Fibroblast of lung (primary cell): ENCODE results near the gene PILRB. TPM values are rescaled to one million over a fixed set of nuclear protein-coding genes. Genes with fewer than 3 reads are reported as not detected.
A peak's percentile ranks its signal among the peaks of the same experiment; 100 is the strongest.
"Not testable (repeated sequence)": the region's sequence is repeated elsewhere in the genome, so short reads cannot be mapped to it uniquely, and the experiment has no call there.

Experiments used
- DNase-seq, 2 donors: peaks; one replicate each; pipeline versions ENCODE4 v3.0.0 to v3.0.0-alpha.2; 2010; ENCODE audit warnings: low read depth in 2 of 2
- H2AFZ ChIP-seq: 2 replicates; pipeline ENCODE4 v1.5.1; 2012; ENCODE audit warnings: low read length, control low read depth, inconsistent platforms
- H3K27ac ChIP-seq: 2 replicates; pipeline ENCODE4 v1.5.1; 2011; ENCODE audit warnings: low read length, control low read depth; ENCODE audit not compliant: insufficient read depth
- H3K27me3 ChIP-seq: 2 replicates; pipeline ENCODE4 v1.5.1; 2011; ENCODE audit warnings: mild to moderate bottlenecking, low read length; ENCODE audit not compliant: control insufficient read depth, insufficient read depth
- H3K36me3 ChIP-seq: 2 replicates; pipeline ENCODE4 v1.5.1; 2011; ENCODE audit warnings: low read length; ENCODE audit not compliant: control insufficient read depth, insufficient read depth
- H3K4me1 ChIP-seq: 2 replicates; pipeline ENCODE4 v1.5.1; 2011; ENCODE audit warnings: low read length; ENCODE audit not compliant: control insufficient read depth, insufficient read depth; ENCODE audit errors: extremely low read depth
- H3K4me2 ChIP-seq: 2 replicates; pipeline ENCODE4 v1.5.1; 2011; ENCODE audit warnings: low read length, control low read depth; ENCODE audit not compliant: insufficient read depth; ENCODE audit errors: extremely low read depth
- H3K4me3 ChIP-seq, 4 experiments: fragments of 200-600 bp in 1 of 4; sonication (generic) in 1 of 4; replicated peaks in 1 of 4; 2 replicates each; pipeline ENCODE4 v1.5.1; 2011 to 2016; ENCODE audit warnings: low read length in 4 of 4, low read depth in 3 of 4, mild to moderate bottlenecking in 3 of 4, control low read depth in 2 of 4, inconsistent platforms in 1 of 4, mixed read lengths in 1 of 4; ENCODE audit not compliant: insufficient read depth in 1 of 4; ENCODE audit errors: control extremely low read depth in 1 of 4
- H3K79me2 ChIP-seq: 2 replicates; pipeline ENCODE4 v1.5.1; 2012; ENCODE audit warnings: mild to moderate bottlenecking, low read length, inconsistent platforms; ENCODE audit not compliant: control insufficient read depth, insufficient read depth
- H3K9ac ChIP-seq: 2 replicates; pipeline ENCODE4 v1.5.1; 2011; ENCODE audit warnings: mild to moderate bottlenecking, low read length, control low read depth; ENCODE audit not compliant: insufficient read depth
- H3K9me3 ChIP-seq: 2 replicates; pipeline ENCODE4 v1.5.1; 2012; ENCODE audit warnings: low read depth, low read length; ENCODE audit not compliant: control insufficient read depth, insufficient read depth
- H4K20me1 ChIP-seq: 2 replicates; pipeline ENCODE4 v1.5.1; 2011; ENCODE audit warnings: low read length; ENCODE audit not compliant: control insufficient read depth, insufficient read depth; ENCODE audit errors: extremely low read depth
- CTCF ChIP-seq, 2 donors: IDR thresholded peaks in 1 of 2; conservative IDR thresholded peaks in 1 of 2; 1 replicate in 1 of 2; 2 replicates in 1 of 2; pipeline ENCODE4 v1.5.1; 2011 to 2012; ENCODE audit warnings: low read length in 2 of 2, control low read depth in 1 of 2, inconsistent platforms in 1 of 2, low read depth in 1 of 2, mild to moderate bottlenecking in 1 of 2
- EZH2 ChIP-seq: IDR thresholded peaks from 2 replicates; pipeline ENCODE4 v1.5.1; 2012; ENCODE audit warnings: low read length, control low read depth, mild to moderate bottlenecking; ENCODE audit errors: missing control alignments
- polyA plus RNA-seq, 2 donors: library from polyadenylated mRNA; depleted of rRNA in 1 of 2; stranded (reverse) in 1 of 2; unstranded in 1 of 2; fragments of >200 nt; gene quantifications; 2 replicates each; pipeline ENCODE4 v1.2.1, GENCODE V29; 2011 to 2012; ENCODE audit warnings: missing spikeins in 1 of 2
- total RNA-seq: library from RNA; depleted of rRNA; stranded (reverse); fragments of >200 nt; gene quantifications from 2 replicates; pipeline ENCODE4 v1.2.1, GENCODE V29; 2014

PILRB gene
- total and polyA plus RNA-seq, 2 donors (not counting 1 experiment from before 2014, with no cell fraction given), result 4.3 to 6.5 TPM

GRCh38 chr7:100372256-100372655 is 14.3 kb downstream of the PILRB start:
- Histone ChIP-seq H3K27me3 (no peaks in the 10 kb centered on the region), H4K20me1 (no peaks in the 10 kb centered on the region), H3K4me1 (no peaks in the 10 kb centered on the region), H3K4me2 (no peak overlapping the region), H3K9ac (no peak overlapping the region), H2AFZ (peak overlapping the region; percentile 23), H3K4me3 (no peak overlapping the region), H3K36me3 (peaks cover 2% of the 10 kb centered on the region), H3K9me3 (no peaks in the 10 kb centered on the region), H3K79me2 (no peaks in the 10 kb centered on the region), H3K27ac (no peak overlapping the region)
- peak; percentile 25 to 36 for DNase-seq
- TF ChIP-seq EZH2 (no peak), CTCF (conservative IDR thresholded peaks at IDR 0.05 in 1 of 2, IDR thresholded peaks at IDR 0.05 in 1 of 2; ENCODE audit: low read depth in 1 of 2, low read length in 2 of 2) (no peak)

- no peak overlapping the region for H3K9ac ChIP-seq
- no peaks in the 10 kb centered on the region for H3K9me3 ChIP-seq
- no peak overlapping the region for H2AFZ ChIP-seq
- no peaks in the 10 kb centered on the region for H3K27me3 ChIP-seq
- no peak overlapping the region for H3K27ac ChIP-seq
- no peak for TF ChIP-seq CTCF (conservative IDR thresholded peaks at IDR 0.05 in 1 of 2, IDR thresholded peaks at IDR 0.05 in 1 of 2; ENCODE audit: low read depth in 1 of 2, low read length in 2 of 2)
- no peak overlapping the region for H3K4me2 ChIP-seq
- no peak for DNase-seq
- H3K79me2 ChIP-seq, result no peaks in the 10 kb centered on the region
- peaks cover 2% of the 10 kb centered on the region for H3K36me3 ChIP-seq
- no peak overlapping the region for H3K4me3 ChIP-seq
- no peaks in the 10 kb centered on the region for H3K4me1 ChIP-seq
- no peaks in the 10 kb centered on the region for H4K20me1 ChIP-seq
Measured at GRCh38 chr7:100372694-100373093, 14.8 kb downstream of the PILRB start.

DNA sequence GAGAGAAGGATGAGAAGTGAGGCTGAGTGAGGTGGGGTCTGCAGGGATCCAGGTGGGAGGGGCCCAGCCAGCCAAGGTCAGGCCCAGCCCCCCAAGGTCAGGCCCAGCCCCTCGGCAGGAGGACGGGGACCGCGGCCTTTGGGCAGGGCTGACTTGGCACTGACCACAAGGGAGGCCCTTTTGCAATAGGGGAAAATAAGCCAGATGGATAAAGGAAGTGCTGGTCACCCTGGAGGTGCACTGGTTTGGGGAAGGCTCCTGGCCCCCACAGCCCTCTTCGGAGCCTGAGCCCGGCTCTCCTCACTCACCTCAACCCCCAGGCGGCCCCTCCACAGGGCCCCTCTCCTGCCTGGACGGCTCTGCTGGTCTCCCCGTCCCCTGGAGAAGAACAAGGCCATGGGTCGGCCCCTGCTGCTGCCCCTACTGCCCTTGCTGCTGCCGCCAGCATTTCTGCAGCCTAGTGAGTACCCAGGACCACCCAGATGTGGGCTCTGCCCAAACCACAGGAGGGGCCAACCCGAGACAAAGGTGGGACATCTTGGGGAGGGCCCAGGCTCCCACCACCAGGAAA is 15.4 kb downstream of the PILRB start, which contains the start of gene PILRA:
PILRA (plus strand) TSS at position 227 of the 571 bp plus-strand sequence; CDS start at position 397, 170 bp downstream.
- no peaks in the 10 kb centered on the region for H4K20me1 ChIP-seq
- peak in 1 of 2 donors; percentile 20 for DNase-seq
- H3K4me1 ChIP-seq, result no peaks in the 10 kb centered on the region
- H3K4me3 ChIP-seq, result no peak within 1 kb of the TSS
- no peak within 1 kb of the TSS for H3K4me2 ChIP-seq
- no peaks in the 10 kb centered on the region for H3K9me3 ChIP-seq
- H3K79me2 ChIP-seq, result no peaks in the 10 kb centered on the region
- no peaks in the 10 kb centered on the region for H3K36me3 ChIP-seq
- no peak within 1 kb of the TSS for H3K9ac ChIP-seq
- H3K27me3 ChIP-seq, result no peaks in the 10 kb centered on the region
- TF ChIP-seq CTCF (conservative IDR thresholded peaks at IDR 0.05 in 1 of 2, IDR thresholded peaks at IDR 0.05 in 1 of 2; ENCODE audit: low read depth in 1 of 2, low read length in 2 of 2), result no peak
- TF ChIP-seq EZH2, result no peak
- H3K27ac ChIP-seq, result no peak within 1 kb of the TSS
- H2AFZ ChIP-seq, result peak within 1 kb of the TSS; percentile 23

GRCh38 chr7:100373870-100374598 is 16.1 kb downstream of the PILRB start:
- DNase-seq, H2AFZ ChIP-seq, H3K9ac ChIP-seq, H3K36me3 ChIP-seq, H3K9me3 ChIP-seq, H4K20me1 ChIP-seq, H3K79me2 ChIP-seq, H3K4me1 ChIP-seq, H3K4me3 ChIP-seq, H3K27ac ChIP-seq, H3K4me2 ChIP-seq, H3K27me3 ChIP-seq: not testable (repeated sequence)
